Adipose tissue (tissue), 3 donors: Measurements from ENCODE around the gene TMTC2. TPM values are rescaled to one million over a fixed set of nuclear protein-coding genes. Genes with fewer than 3 reads are reported as not detected.

Experiments
- H3K27ac ChIP-seq: one replicate; pipeline ENCODE4 v1.5.1; 2013; ENCODE audit warnings: low read depth, low read length
- whole genome bisulfite sequencing, 3 donors: extraction: QIAGEN DNeasy Blood & Tissue Kit; methylation state at CpG; one replicate each; pipeline ENCODE4 v1.1.7; 2013; 5-methylcytosine and 5-hydroxymethylcytosine counted together
- polyA plus RNA-seq, 3 donors: library from polyadenylated mRNA; stranded (reverse); fragments of 200-250 nt; gene quantifications; one replicate each; pipeline ENCODE4 v1.2.3, GENCODE V29; 2013
- donor health status: healthy with polysubstance abuse.
- donor health status: Bipolar disorder and iron deficiency.
- donor health status: healthy.

Gene TMTC2
- polyA plus RNA-seq, 3 donors: 2.0 to 4.1 (median 3.1) TPM

GRCh38 chr12:82672811-82673495, 13.8 kb upstream of the TMTC2 start:
- 48 to 64% (median 55%) methylated on average over 4 of the region's 4 CpGs for WGBS, 3 donors
- H3K27ac ChIP-seq: no peak overlapping the region

- 63 to 86% (median 82%) methylated on average over 1 of the region's 1 CpG for WGBS, 3 donors
- no peak overlapping the region for H3K27ac ChIP-seq
Observed at GRCh38 chr12:82673698-82674097, 13.0 kb upstream of the TMTC2 start.

- no peak overlapping the region for H3K27ac ChIP-seq
- 83 to 87% (median 83%) methylated on average over 3 of the region's 3 CpGs for WGBS, 3 donors
Observed at GRCh38 chr12:82675246-82675645, 11.5 kb upstream of the TMTC2 start.

GRCh38 chr12:82682326-82682725, 4.4 kb upstream of the TMTC2 start:
- H3K27ac ChIP-seq: no peak overlapping the region
- WGBS, 3 donors: 24 to 76% (median 63%) methylated on average over 1 of the region's 1 CpG

GRCh38 chr12:82682851-82683261, 3.9 kb upstream of the TMTC2 start:
- H3K27ac ChIP-seq: no peak overlapping the region
- whole genome bisulfite sequencing, 3 donors: 12 to 22% (median 18%) methylated on average over 4 of the region's 4 CpGs

GRCh38 chr12:82685790-82686167, 927 bp upstream of the TMTC2 start:
- no peak overlapping the region for H3K27ac ChIP-seq
- 0 to 1% (median 0%) methylated on average over 11 of the region's 11 CpGs for WGBS, 3 donors

GRCh38 chr12:82687021-82688011, 610 bp downstream of the TMTC2 start:
- H3K27ac ChIP-seq: no peak overlapping the region
- WGBS, 3 donors: 0 to 1% (median 1%) methylated on average over 65 to 75 of the region's 75 CpGs

GRCh38 chr12:82688035-82688501, 1.4 kb downstream of the TMTC2 start:
- H3K27ac ChIP-seq: no peak overlapping the region
- WGBS, 3 donors: 6 to 12% (median 9%) methylated on average over 12 of the region's 12 CpGs

- no peak overlapping the region for H3K27ac ChIP-seq
- 80 to 84% (median 83%) methylated on average over 7 of the region's 7 CpGs for WGBS, 3 donors
Observed at GRCh38 chr12:82688596-82688995, 1.9 kb downstream of the TMTC2 start.

GRCh38 chr12:82690006-82690405, 3.3 kb downstream of the TMTC2 start:
- WGBS, 3 donors: 92 to 96% (median 94%) methylated on average over 1 of the region's 1 CpG

GRCh38 chr12:82691513-82691912, 4.8 kb downstream of the TMTC2 start:
- 51 to 93% (median 90%) methylated on average over 1 of the region's 1 CpG for WGBS, 3 donors
- no peak overlapping the region for H3K27ac ChIP-seq

More at GRCh38 chr12:82690006-82690405, 3.3 kb downstream of the TMTC2 start:
- H3K27ac ChIP-seq: no peak overlapping the region

GRCh38 chr12:82694276-82694675, 7.6 kb downstream of the TMTC2 start:
- WGBS, 3 donors: 83 to 95% (median 93%) methylated on average over 3 of the region's 3 CpGs

GRCh38 chr12:82694970-82695369, 8.3 kb downstream of the TMTC2 start:
- 79 to 87% (median 87%) methylated on average over 2 of the region's 2 CpGs for WGBS, 3 donors
- no peak overlapping the region for H3K27ac ChIP-seq

More at GRCh38 chr12:82694276-82694675, 7.6 kb downstream of the TMTC2 start:
- no peak overlapping the region for H3K27ac ChIP-seq

- WGBS, 3 donors: 94 to 98% (median 97%) methylated on average over 2 of the region's 2 CpGs
- H3K27ac ChIP-seq: no peak overlapping the region
Observed at GRCh38 chr12:82695531-82695930, 8.8 kb downstream of the TMTC2 start.

- no peak overlapping the region for H3K27ac ChIP-seq
Observed at GRCh38 chr12:82696543-82696942, 9.8 kb downstream of the TMTC2 start.

GRCh38 chr12:82698708-82699564, 12.2 kb downstream of the TMTC2 start:
- 93 to 96% (median 95%) methylated on average over 12 of the region's 12 CpGs for WGBS, 3 donors

GRCh38 chr12:82705774-82706173, 19.1 kb downstream of the TMTC2 start:
- WGBS, 3 donors: 93 to 100% (median 96%) methylated on average over 3 of the region's 3 CpGs
- H3K27ac ChIP-seq: no peak overlapping the region

More at GRCh38 chr12:82698708-82699564, 12.2 kb downstream of the TMTC2 start:
- H3K27ac ChIP-seq: no peak overlapping the region
